OCI-LY1 (cell line): Measurements from ENCODE around the gene SHC3.

ENCODE experiments used
- H2AFZ ChIP-seq: fragments of 200-600 bp; sonication (generic), shearing (Covaris generic); 2 replicates; pipeline ENCODE4 v1.6.0; 2014; ENCODE audit warnings: antibody characterized with exemption, mild to moderate bottlenecking, low read length
- H3F3A ChIP-seq: fragments of 200-600 bp; sonication (generic), shearing (Covaris generic); 2 replicates; pipeline ENCODE4 v1.6.0; 2014; ENCODE audit warnings: mild to moderate bottlenecking, antibody characterized with exemption, low read length, moderate library complexity; ENCODE audit not compliant: insufficient read depth
- H3K27ac ChIP-seq: fragments of 200-600 bp; sonication (generic); 2 replicates; pipeline ENCODE4 v1.5.1; 2014; ENCODE audit warnings: low read length, mixed run types, mild to moderate bottlenecking, low read depth; ENCODE audit not compliant: poor library complexity, severe bottlenecking
- H3K27me3 ChIP-seq: fragments of 200-600 bp; sonication (generic); 2 replicates; pipeline ENCODE4 v1.6.0; 2014; ENCODE audit warnings: antibody characterized with exemption, mild to moderate bottlenecking, low read length, moderate library complexity; ENCODE audit not compliant: insufficient read depth
- H3K36me3 ChIP-seq: fragments of 200-600 bp; sonication (generic); 2 replicates; pipeline ENCODE4 v1.6.1; 2014; ENCODE audit warnings: mild to moderate bottlenecking, antibody characterized with exemption, low read length, moderate library complexity, mixed read lengths; ENCODE audit not compliant: insufficient read depth
- H3K4me1 ChIP-seq: fragments of 200-600 bp; sonication (generic); 2 replicates; pipeline ENCODE4 v1.5.1; 2014; ENCODE audit warnings: mild to moderate bottlenecking, low read length, moderate library complexity; ENCODE audit not compliant: insufficient read depth, severe bottlenecking
- H3K4me2 ChIP-seq: fragments of 200-600 bp; sonication (generic), shearing (Covaris generic); 2 replicates; pipeline ENCODE4 v1.6.1; 2014; ENCODE audit warnings: low read length
- H3K4me3 ChIP-seq: fragments of 200-600 bp; sonication (generic); 2 replicates; pipeline ENCODE4 v1.5.1; 2014; ENCODE audit warnings: low read length, low read depth, mild to moderate bottlenecking, mixed read lengths; ENCODE audit not compliant: poor library complexity, severe bottlenecking
- H3K79me2 ChIP-seq: fragments of 200-600 bp; shearing (Covaris generic); 2 replicates; pipeline ENCODE4 v1.6.1; 2016; ENCODE audit warnings: mixed run types, low read length, mixed read lengths; ENCODE audit not compliant: insufficient read depth
- H3K9ac ChIP-seq: fragments of 200-600 bp; sonication (generic), shearing (Covaris generic); 2 replicates; pipeline ENCODE4 v1.6.1; 2014; ENCODE audit warnings: mild to moderate bottlenecking, low read length, mixed read lengths
- H3K9me2 ChIP-seq: fragments of 200-600 bp; sonication (generic), shearing (Covaris generic); 2 replicates; pipeline ENCODE4 v1.6.1; 2014; ENCODE audit warnings: low read depth, mild to moderate bottlenecking, low read length, mixed read lengths
- H3K9me3 ChIP-seq: fragments of 200-600 bp; shearing (Covaris generic); 2 replicates; pipeline ENCODE4 v1.6.1; 2014; ENCODE audit warnings: low read length, mixed read lengths
- H4K20me1 ChIP-seq: fragments of 200-600 bp; sonication (generic), shearing (Covaris generic); 2 replicates; pipeline ENCODE4 v1.6.0; 2016; ENCODE audit warnings: mild to moderate bottlenecking, low read length; ENCODE audit not compliant: insufficient read depth
- EZH2 ChIP-seq: fragments of 200-600 bp; sonication (generic), shearing (Covaris generic); IDR thresholded peaks from 2 replicates; pipeline ENCODE4 v1.8.0; 2017; ENCODE audit warnings: borderline replicate concordance, mixed run types, mild to moderate bottlenecking, antibody characterized with exemption, low read length, moderate library complexity, mixed read lengths
- TF ChIP-seq, protein P1 (sequence below): fragments of 200-600 bp; sonication (generic), shearing (Covaris generic); IDR thresholded peaks from 2 replicates; pipeline ENCODE4 v1.5.1; 2017; ENCODE audit warnings: mild to moderate bottlenecking, antibody characterized with exemption, low read length, moderate library complexity, mixed read lengths

SHC3 gene

DNA sequence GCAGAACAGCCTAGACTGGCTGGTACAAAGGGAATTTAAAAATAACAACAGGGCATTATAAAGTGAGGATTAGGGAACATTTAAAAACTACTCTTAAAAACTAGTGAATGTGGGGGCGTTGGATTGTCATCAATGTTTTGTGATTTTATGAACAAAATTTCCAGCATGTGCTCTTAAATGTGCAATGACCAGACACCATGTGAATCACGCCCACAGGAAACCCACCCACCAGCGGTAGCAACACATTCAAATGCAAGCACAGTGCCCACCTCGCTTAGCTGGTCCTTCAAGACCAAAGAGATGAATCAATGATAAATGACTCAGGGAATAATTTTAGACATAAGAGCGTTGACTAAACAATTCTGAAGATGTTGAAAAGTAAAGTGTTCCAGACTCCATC is 146.4 kb downstream of the SHC3 start:
- Histone ChIP-seq H3K27ac (no peak overlapping the region), H3K4me2 (no peak overlapping the region), H3K9ac (no peak overlapping the region), H3K4me3 (no peak overlapping the region), H3K4me1 (no peaks in the 10 kb centered on the region), H3F3A (no peaks in the 10 kb centered on the region), H3K27me3 (no peaks in the 10 kb centered on the region), H2AFZ (no peak overlapping the region), H3K9me3 (peaks cover 5% of the 10 kb centered on the region), H4K20me1 (no peaks in the 10 kb centered on the region), H3K9me2 (no peaks in the 10 kb centered on the region), H3K36me3 (no peaks in the 10 kb centered on the region), H3K79me2 (no peaks in the 10 kb centered on the region)
- TF ChIP-seq, protein P1, sequence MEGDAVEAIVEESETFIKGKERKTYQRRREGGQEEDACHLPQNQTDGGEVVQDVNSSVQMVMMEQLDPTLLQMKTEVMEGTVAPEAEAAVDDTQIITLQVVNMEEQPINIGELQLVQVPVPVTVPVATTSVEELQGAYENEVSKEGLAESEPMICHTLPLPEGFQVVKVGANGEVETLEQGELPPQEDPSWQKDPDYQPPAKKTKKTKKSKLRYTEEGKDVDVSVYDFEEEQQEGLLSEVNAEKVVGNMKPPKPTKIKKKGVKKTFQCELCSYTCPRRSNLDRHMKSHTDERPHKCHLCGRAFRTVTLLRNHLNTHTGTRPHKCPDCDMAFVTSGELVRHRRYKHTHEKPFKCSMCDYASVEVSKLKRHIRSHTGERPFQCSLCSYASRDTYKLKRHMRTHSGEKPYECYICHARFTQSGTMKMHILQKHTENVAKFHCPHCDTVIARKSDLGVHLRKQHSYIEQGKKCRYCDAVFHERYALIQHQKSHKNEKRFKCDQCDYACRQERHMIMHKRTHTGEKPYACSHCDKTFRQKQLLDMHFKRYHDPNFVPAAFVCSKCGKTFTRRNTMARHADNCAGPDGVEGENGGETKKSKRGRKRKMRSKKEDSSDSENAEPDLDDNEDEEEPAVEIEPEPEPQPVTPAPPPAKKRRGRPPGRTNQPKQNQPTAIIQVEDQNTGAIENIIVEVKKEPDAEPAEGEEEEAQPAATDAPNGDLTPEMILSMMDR, result no peak
- TF ChIP-seq EZH2, result no peak

DNA sequence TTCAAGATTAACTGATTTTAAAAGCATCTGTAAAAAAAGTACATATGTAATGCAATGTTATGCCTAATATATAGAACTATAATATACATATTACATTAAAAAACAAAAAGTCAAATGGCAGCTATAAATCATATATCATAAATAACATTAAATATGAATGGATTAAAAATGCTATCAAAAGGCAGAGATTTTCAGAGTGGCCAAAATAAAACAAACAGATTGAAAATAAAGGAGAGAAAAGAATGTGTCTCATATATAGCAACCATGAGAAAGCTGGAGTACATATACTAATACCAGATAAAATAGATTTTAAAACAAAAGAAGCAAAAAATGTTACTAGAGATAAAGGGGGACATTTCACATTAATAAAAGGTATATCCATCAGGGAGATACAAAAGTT is 148.8 kb downstream of the SHC3 start:
- Histone ChIP-seq H3K79me2 (no peaks in the 10 kb centered on the region), H3K27me3 (no peaks in the 10 kb centered on the region), H3F3A (no peaks in the 10 kb centered on the region), H3K4me3 (no peak overlapping the region), H4K20me1 (no peaks in the 10 kb centered on the region), H3K9me3 (peaks cover 5% of the 10 kb centered on the region), H3K9ac (no peak overlapping the region), H3K9me2 (no peaks in the 10 kb centered on the region), H3K4me1 (no peaks in the 10 kb centered on the region), H3K27ac (no peak overlapping the region), H3K4me2 (no peak overlapping the region), H3K36me3 (no peaks in the 10 kb centered on the region), H2AFZ (no peak overlapping the region)
- TF ChIP-seq, protein P1, result no peak
- TF ChIP-seq EZH2, result no peak

DNA sequence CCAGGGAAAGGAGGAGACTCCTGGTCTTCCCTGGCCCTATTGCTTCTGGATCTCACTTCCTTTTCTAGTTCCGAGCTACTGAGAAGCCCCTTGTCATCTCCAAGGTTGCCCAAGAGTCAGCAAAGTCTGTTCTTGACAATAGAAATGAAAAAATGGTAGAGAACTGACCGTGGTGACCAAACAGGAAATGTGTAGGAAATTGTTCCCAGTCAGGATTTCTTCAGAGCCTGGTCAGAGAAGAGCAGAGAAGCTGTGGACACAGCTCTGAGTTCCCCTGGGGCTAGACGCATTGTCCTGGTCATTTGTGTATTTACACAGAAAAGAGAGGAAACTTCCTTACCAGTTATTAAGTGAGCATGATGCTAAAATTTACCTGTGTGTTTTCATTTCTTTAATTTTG is 151.7 kb downstream of the SHC3 start:
- no peaks in the 10 kb centered on the region for H3K36me3 ChIP-seq

More for the DNA sequence above, 151.7 kb downstream of the SHC3 start:
- Histone ChIP-seq H3K4me2 (no peak overlapping the region), H3K9me2 (no peaks in the 10 kb centered on the region), H3K9ac (no peak overlapping the region), H3K27ac (no peak overlapping the region), H2AFZ (no peak overlapping the region), H3K27me3 (no peaks in the 10 kb centered on the region), H3K4me3 (no peak overlapping the region), H3K4me1 (no peaks in the 10 kb centered on the region), H3K79me2 (no peaks in the 10 kb centered on the region), H3K9me3 (peaks cover 5% of the 10 kb centered on the region), H4K20me1 (no peaks in the 10 kb centered on the region), H3F3A (no peaks in the 10 kb centered on the region)
- no peak for TF ChIP-seq EZH2
- TF ChIP-seq, protein P1, result no peak
